GM13977 (cell line): Measurements from ENCODE around the gene SSNA1.

Experiments
- DNase-seq: peaks from one replicate; pipeline ENCODE4 v3.0.0; 2012; ENCODE audit warnings: low spot score
- CTCF ChIP-seq: IDR thresholded peaks from 2 replicates; pipeline ENCODE4 v1.5.1; 2012; ENCODE audit warnings: mild to moderate bottlenecking, control low read depth; ENCODE audit not compliant: insufficient read depth; ENCODE audit errors: extremely low read depth, missing control alignments
- in situ Hi-C: fragments of 300-500 bp; cut with MboI; formaldehyde crosslinking; loops from one replicate; pipeline ENCODE4 v1.12.0; 2022; ENCODE audit warnings: low sequenced_read_pairs, low pct_unique_long_range_greater_than_20kb, mixed read lengths, inconsistent platforms; ENCODE audit not compliant: unreplicated experiment

SSNA1 gene

GRCh38 chr9:137160716-137161557 is 27.5 kb upstream of the SSNA1 start:
- no peak for DNase-seq
- no peak for TF ChIP-seq CTCF
- in situ Hi-C loops, result no loop called here

- TF ChIP-seq CTCF, result no peak
- DNase-seq, result peak; percentile 61
- in situ Hi-C loops, result no loop called here
These were observed 26.7 kb upstream of the SSNA1 start for GRCh38 chr9:137161558-137162486.

- DNase-seq, result no peak
- TF ChIP-seq CTCF, result peak; percentile 16
- in situ Hi-C loops, result no loop called here
These were observed 25.7 kb upstream of the SSNA1 start for GRCh38 chr9:137162505-137163364.

- no peak for DNase-seq
- TF ChIP-seq CTCF, result no peak
- in situ Hi-C loops, result no loop called here
These were observed 25.1 kb upstream of the SSNA1 start for GRCh38 chr9:137163365-137163715.

GRCh38 chr9:137163805-137164204 is 24.7 kb upstream of the SSNA1 start:
- in situ Hi-C loops, result no loop called here
- no peak for TF ChIP-seq CTCF
- DNase-seq, result no peak
